Caco-2 (cell line): Measurements from ENCODE around the gene KRTAP5-6. TPM values are rescaled to one million over a fixed set of nuclear protein-coding genes. Genes with fewer than 3 reads are reported as not detected.
A peak's percentile ranks its signal among the peaks of the same experiment; 100 is the strongest.

ENCODE experiments used
- BruUV-seq: library from RNA; stranded (reverse); fragments of 400-500 nt; replicated peaks from 2 replicates; lab custom pipeline; 2021; lab: Mats Ljungman, UMichigan
- CTCF ChIA-PET: fragments of 300-600 bp; sonication (Branson Sonifier 250); formaldehyde crosslinking; loops from one replicate; lab custom pipeline; 2022; ENCODE audit warnings: antibody characterized with exemption; lab: Charles Lee
- POLR2A ChIA-PET: fragments of 300-600 bp; sonication (Branson Sonifier 250); formaldehyde crosslinking; loops from one replicate; lab custom pipeline; 2022; ENCODE audit warnings: antibody characterized with exemption; lab: Charles Lee
- DNase-seq, 2 experiments: peaks; one replicate each; pipeline versions ENCODE4 v3.0.0 to v3.0.0-alpha.2; 2020 to 2022
- H3K27me3 ChIP-seq: replicated peaks from 2 replicates; pipeline ENCODE4 v1.6.0; 2011; ENCODE audit warnings: low read length; ENCODE audit not compliant: control insufficient read depth, insufficient read depth
- H3K36me3 ChIP-seq: 2 replicates; pipeline ENCODE4 v1.5.1; 2011; ENCODE audit warnings: low read length; ENCODE audit not compliant: control insufficient read depth, insufficient read depth
- H3K4me1 ChIP-seq: fragments of 250-450 bp; sonication (Bioruptor Pico); 2 replicates; pipeline ENCODE4 v1.5.1; 2020; ENCODE audit warnings: mild to moderate bottlenecking
- H3K4me3 ChIP-seq: 2 replicates; pipeline ENCODE4 v1.5.1; 2011; ENCODE audit warnings: low read depth, mild to moderate bottlenecking, control low read depth, low read length
- H3K9me3 ChIP-seq: fragments of 250-450 bp; sonication (Bioruptor Pico); 2 replicates; pipeline ENCODE4 v1.5.1; 2020; ENCODE audit warnings: mild to moderate bottlenecking, moderate library complexity
- H3K27ac Mint-ChIP-seq: one replicate; pipeline ENCODE4 v1.8.0; 2022; ENCODE audit warnings: mixed read lengths; ENCODE audit not compliant: unreplicated experiment
- H3K27me3 Mint-ChIP-seq: one replicate; pipeline ENCODE4 v1.8.0; 2022; ENCODE audit warnings: mixed read lengths; ENCODE audit not compliant: insufficient read depth, unreplicated experiment
- H3K36me3 Mint-ChIP-seq: one replicate; pipeline ENCODE4 v1.8.0; 2022; ENCODE audit warnings: mild to moderate bottlenecking, mixed read lengths; ENCODE audit not compliant: insufficient read depth, unreplicated experiment
- H3K4me1 Mint-ChIP-seq: one replicate; pipeline ENCODE4 v1.8.0; 2022; ENCODE audit warnings: low read depth, mixed read lengths; ENCODE audit not compliant: unreplicated experiment
- H3K4me3 Mint-ChIP-seq: one replicate; pipeline ENCODE4 v1.8.0; 2022; ENCODE audit warnings: mild to moderate bottlenecking, moderate library complexity, mixed read lengths; ENCODE audit not compliant: unreplicated experiment
- H3K9me3 Mint-ChIP-seq: one replicate; pipeline ENCODE4 v1.8.0; 2022; ENCODE audit warnings: mixed read lengths; ENCODE audit not compliant: unreplicated experiment
- intact Hi-C: fragments of 100-400 bp; cut with micrococcal nuclease; formaldehyde crosslinking; loops from one replicate; pipeline ENCODE4 v1.10.0; 2022; ENCODE audit not compliant: unreplicated experiment
- total RNA-seq: library from RNA; stranded (reverse); gene quantifications from 2 replicates; pipeline ENCODE4 v1.2.3, GENCODE V29; 2022
- TF ChIP-seq, protein P1 (sequence below), 2 experiments: fragments of 200-600 bp in 1 of 2; IDR thresholded peaks; 1 replicate in 1 of 2; 2 replicates in 1 of 2; pipeline versions ENCODE4 v1.5.1 to v1.8.0; 2011 to 2022; ENCODE audit warnings: antibody characterized with exemption in 1 of 2, control low read depth in 1 of 2, inconsistent platforms in 1 of 2, low read depth in 1 of 2, low read length in 1 of 2, mild to moderate bottlenecking in 1 of 2, moderate library complexity in 1 of 2; ENCODE audit not compliant: insufficient read depth in 1 of 2, severe bottlenecking in 1 of 2, unreplicated experiment in 1 of 2

The KRTAP5-6 gene
- total RNA-seq, 1 experiment from 2014 or later, result not detected

DNA sequence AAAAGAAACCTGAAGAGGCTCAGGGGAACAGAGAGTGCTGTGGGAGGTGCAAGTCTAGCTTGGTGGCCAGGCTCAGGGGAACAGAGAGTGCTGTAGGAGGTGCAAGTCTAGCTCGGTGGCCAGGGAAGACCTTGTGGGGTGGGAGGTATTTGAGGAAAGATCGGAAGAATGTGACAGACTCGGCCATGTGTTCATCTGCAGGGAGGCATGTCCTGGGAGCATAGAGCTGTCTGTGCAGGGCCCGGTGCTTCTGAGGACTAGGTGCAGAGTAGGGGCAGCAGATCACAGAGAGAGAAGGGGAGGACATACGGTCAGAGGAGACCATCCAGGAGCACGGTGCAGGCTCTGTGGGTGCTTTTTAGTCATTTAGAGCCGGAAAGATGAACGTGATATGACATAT, 42.6 kb downstream of the KRTAP5-6 start:
- H3K27ac Mint-ChIP-seq, result no peak overlapping the region
- H3K9me3 Mint-ChIP-seq, result peaks cover 36% of the 10 kb centered on the region
- intact Hi-C loops, result no loop called here
- no peaks in the 10 kb centered on the region for H3K4me1 Mint-ChIP-seq
- CTCF ChIA-PET, result no interaction called here
- no peaks in the 10 kb centered on the region for H3K4me1 ChIP-seq
- DNase-seq, result peak in 1 of 2 experiments; percentile 7
- H3K27me3 Mint-ChIP-seq, result peaks cover 20% of the 10 kb centered on the region
- no peaks in the 10 kb centered on the region for H3K36me3 ChIP-seq
- peaks cover 10% of the 10 kb centered on the region for H3K9me3 ChIP-seq
- TF ChIP-seq, protein P1, sequence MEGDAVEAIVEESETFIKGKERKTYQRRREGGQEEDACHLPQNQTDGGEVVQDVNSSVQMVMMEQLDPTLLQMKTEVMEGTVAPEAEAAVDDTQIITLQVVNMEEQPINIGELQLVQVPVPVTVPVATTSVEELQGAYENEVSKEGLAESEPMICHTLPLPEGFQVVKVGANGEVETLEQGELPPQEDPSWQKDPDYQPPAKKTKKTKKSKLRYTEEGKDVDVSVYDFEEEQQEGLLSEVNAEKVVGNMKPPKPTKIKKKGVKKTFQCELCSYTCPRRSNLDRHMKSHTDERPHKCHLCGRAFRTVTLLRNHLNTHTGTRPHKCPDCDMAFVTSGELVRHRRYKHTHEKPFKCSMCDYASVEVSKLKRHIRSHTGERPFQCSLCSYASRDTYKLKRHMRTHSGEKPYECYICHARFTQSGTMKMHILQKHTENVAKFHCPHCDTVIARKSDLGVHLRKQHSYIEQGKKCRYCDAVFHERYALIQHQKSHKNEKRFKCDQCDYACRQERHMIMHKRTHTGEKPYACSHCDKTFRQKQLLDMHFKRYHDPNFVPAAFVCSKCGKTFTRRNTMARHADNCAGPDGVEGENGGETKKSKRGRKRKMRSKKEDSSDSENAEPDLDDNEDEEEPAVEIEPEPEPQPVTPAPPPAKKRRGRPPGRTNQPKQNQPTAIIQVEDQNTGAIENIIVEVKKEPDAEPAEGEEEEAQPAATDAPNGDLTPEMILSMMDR (IDR thresholded peaks at IDR 0.05; ENCODE audit: insufficient read depth in 1 of 2, low read depth in 1 of 2, low read length in 1 of 2, severe bottlenecking in 1 of 2, unreplicated experiment in 1 of 2), result no peak
- no peak overlapping the region for H3K4me3 Mint-ChIP-seq
- H3K27me3 ChIP-seq, result no peaks in the 10 kb centered on the region; the same call in 1 of the 2 replicates
- H3K4me3 ChIP-seq, result no peak overlapping the region
- POLR2A ChIA-PET, result no interaction called here
- no peaks in the 10 kb centered on the region for H3K36me3 Mint-ChIP-seq
- no TSS peak for BruUV-seq

- BruUV-seq, result no TSS peak
- Histone ChIP-seq H3K4me1 (no peaks in the 10 kb centered on the region), H3K36me3 (no peaks in the 10 kb centered on the region), H3K27me3 (no peaks in the 10 kb centered on the region; the same call in 1 of the 2 replicates), H3K9me3 (peaks cover 10% of the 10 kb centered on the region), H3K4me3 (no peak overlapping the region)
- TF ChIP-seq, protein P1 (IDR thresholded peaks at IDR 0.05; ENCODE audit: insufficient read depth in 1 of 2, low read depth in 1 of 2, low read length in 1 of 2, severe bottlenecking in 1 of 2, unreplicated experiment in 1 of 2), result no peak
- H3K27ac Mint-ChIP-seq, result no peak overlapping the region
- peak in 1 of 2 experiments; percentile 16 for DNase-seq
- ChIA-PET CTCF (no interaction called here), POLR2A (no interaction called here)
- no peak overlapping the region for H3K4me3 Mint-ChIP-seq
- H3K27me3 Mint-ChIP-seq, result peaks cover 15% of the 10 kb centered on the region
- intact Hi-C loops, result no loop called here
- H3K36me3 Mint-ChIP-seq, result no peaks in the 10 kb centered on the region
- peaks cover 31% of the 10 kb centered on the region for H3K9me3 Mint-ChIP-seq
- H3K4me1 Mint-ChIP-seq, result no peaks in the 10 kb centered on the region
Measured at GRCh38 chr11:1740786-1741530, 44.0 kb downstream of the KRTAP5-6 start.

DNA sequence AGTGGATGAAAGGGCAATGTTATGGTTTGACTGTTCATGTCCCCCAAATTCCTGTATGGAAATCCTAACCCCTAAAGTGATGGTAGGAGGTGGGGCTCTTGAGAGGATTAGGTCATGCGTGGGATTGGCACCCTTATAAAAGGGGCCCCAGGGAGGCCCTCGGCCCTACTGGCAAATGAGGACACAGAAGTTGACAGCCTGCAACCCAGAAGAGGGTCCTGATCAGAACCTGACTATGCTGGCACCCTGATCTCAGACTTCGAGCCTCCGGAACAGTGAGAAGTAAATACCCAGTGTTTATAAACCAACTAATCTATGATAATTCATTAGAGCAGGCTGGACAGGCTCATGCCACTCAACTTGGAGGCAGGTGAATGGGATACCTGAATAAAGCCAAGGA, 44.7 kb downstream of the KRTAP5-6 start:
- Mint-ChIP-seq H3K4me1 (no peaks in the 10 kb centered on the region), H3K4me3 (no peak overlapping the region), H3K27ac (no peak overlapping the region), H3K36me3 (no peaks in the 10 kb centered on the region), H3K27me3 (peaks cover 8% of the 10 kb centered on the region), H3K9me3 (peaks cover 29% of the 10 kb centered on the region)
- BruUV-seq, result no TSS peak
- Histone ChIP-seq H3K4me1 (no peaks in the 10 kb centered on the region), H3K36me3 (no peaks in the 10 kb centered on the region), H3K4me3 (no peak overlapping the region), H3K9me3 (peaks cover 10% of the 10 kb centered on the region), H3K27me3 (no peaks in the 10 kb centered on the region; the same call in 1 of the 2 replicates)
- peak in 1 of 2 experiments; percentile 20 for DNase-seq
- CTCF ChIA-PET, result no interaction called here
- POLR2A ChIA-PET, result no interaction called here
- TF ChIP-seq, protein P1 (IDR thresholded peaks at IDR 0.05; ENCODE audit: insufficient read depth in 1 of 2, low read depth in 1 of 2, low read length in 1 of 2, severe bottlenecking in 1 of 2, unreplicated experiment in 1 of 2), result no peak
- intact Hi-C loops, result no loop called here
